Fibroblast of skin of right quadriceps (primary cell): ENCODE data around the gene FAM136A.
"Not testable (repeated sequence)": the region's sequence is repeated elsewhere in the genome, so short reads cannot be mapped to it uniquely, and the experiment has no call there.

ENCODE experiments used
- DNase-seq: peaks from one replicate; pipeline ENCODE4 v3.0.0-alpha.2; 2013

The FAM136A gene

DNA sequence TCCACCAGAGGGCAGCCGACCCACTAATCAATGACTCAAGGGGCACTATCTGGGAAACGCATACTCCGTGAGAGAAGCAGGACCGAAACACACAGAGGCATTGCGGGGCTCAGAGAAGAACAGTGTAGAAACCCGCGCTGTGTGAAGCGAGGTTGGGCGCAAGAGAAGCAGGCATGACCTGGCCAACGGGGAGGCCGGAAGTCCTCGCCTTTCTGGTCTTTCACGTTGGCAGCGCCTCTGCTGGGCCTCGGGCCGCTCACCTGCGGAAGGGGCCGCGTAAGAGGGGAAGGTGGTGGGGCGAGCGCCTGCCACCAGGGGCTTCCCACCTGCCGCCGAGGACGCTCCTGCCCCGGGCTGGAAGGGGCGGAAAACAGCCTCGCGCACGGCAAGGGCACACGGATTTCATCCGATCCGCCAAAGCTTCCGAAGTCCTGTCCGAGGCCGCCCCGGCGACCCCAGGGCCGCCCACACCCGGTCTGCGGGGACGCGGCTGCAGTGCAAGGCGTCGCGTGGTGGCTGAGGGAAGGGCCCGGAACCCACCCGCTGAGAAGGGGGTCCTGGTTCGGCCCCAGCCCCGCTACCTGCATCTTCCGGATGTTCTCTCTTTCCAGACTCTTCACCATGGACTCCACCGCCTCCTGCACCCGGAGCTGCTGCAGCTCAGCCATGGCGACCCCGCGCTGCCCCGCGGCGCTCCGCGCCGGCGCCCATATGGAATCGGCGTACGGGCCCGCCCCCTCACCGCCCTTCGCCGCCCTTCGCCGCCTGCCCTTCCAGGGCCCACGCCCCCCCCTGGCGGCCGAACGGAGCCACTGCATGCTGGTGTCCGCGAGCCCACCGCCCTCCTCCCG lies at the start of gene FAM136A:
Gene FAM136A, minus strand, starts transcription at position 724 of the 851 bp plus-strand sequence. Its CDS starts 56 bp downstream, at position 668.
- peak; percentile 75 for DNase-seq

DNA sequence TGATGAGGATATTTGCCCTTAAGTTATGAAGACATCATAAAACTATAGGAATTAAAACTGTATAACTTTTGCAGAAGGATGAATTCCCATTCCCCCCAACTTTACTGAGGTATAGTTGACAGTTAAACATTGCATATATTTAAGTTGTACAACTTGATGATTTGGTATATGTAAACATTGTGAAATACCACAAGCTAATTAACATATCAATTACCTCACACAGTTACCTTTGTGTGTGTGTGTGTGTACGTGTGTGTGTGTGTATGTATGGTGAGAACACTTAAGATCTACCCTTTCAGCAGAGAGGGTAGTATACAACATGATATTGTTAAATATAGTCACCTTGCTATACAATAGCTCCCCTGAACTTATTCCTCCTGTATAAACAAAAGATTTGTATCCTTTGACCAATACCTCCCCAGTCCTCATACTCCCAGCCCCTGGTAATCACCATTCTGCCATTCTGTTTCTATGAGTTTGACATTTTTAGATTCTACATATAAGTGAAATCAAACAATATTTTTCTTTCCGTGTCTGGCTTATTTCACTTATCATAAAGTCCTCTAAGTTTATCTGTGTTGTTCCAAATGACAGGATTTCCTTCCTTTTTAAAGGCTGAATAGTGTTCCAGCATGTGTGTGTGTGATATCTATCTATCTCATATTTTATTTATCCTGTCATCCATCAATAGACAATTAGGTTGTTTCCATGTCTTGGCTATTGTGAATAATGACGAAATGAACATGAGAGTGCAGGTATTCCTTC lies 48.2 kb upstream of the FAM136A start:
- DNase-seq, result no peak

DNA sequence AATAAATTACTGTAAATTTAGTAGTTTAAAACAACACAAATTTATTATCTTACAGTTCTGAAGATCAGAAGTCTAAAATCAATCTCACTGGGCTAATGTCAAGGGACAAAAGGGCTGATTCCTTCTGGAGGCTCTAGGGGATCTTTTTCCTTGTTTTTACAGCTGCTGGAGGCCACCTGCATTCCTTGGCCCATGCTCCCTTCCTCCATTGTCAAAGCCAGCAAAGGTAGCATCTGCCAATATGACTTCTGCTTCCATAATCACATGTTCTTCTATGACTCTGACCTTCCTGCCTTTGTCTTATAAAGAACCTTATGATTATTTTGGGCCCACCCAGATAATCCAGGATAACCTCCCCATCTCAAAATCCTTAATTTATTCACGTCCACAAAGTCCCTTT lies 46.0 kb upstream of the FAM136A start:
- no peak for DNase-seq

DNA sequence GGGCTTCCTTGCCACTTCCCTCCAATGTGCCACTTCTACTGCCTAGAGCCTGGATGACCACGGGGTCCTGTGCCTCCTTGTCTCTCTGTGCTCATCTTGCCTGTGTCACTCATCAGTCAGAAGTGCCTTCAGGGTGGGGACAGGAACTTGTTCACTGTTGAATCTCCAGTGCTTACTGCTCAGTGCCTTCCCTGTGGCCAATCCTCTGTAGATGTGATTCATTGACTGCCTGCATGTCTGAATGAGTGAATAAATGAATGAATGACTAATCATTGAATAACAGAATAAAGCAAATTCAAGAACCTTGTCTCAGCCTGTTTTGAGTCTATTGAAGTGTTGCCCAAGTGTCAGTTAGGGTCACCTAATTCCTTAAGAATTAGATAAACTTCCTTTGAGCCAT lies 42.3 kb upstream of the FAM136A start:
- peak; percentile 18 for DNase-seq

DNA sequence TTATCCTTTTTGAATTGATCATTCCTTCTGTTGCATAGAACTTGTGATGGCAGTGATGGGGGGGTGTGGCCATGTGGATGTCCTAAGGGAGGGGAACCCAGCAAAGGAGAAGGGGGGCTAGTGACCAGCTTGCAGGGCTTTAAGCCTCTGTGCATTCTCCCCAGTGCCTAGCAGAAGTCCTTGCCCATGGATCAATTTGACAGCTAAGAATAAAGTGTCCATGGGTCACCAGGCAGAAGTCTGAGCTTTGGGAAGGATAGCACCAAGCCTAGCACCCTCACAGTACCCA lies 39.6 kb upstream of the FAM136A start:
- DNase-seq, result no peak

DNA sequence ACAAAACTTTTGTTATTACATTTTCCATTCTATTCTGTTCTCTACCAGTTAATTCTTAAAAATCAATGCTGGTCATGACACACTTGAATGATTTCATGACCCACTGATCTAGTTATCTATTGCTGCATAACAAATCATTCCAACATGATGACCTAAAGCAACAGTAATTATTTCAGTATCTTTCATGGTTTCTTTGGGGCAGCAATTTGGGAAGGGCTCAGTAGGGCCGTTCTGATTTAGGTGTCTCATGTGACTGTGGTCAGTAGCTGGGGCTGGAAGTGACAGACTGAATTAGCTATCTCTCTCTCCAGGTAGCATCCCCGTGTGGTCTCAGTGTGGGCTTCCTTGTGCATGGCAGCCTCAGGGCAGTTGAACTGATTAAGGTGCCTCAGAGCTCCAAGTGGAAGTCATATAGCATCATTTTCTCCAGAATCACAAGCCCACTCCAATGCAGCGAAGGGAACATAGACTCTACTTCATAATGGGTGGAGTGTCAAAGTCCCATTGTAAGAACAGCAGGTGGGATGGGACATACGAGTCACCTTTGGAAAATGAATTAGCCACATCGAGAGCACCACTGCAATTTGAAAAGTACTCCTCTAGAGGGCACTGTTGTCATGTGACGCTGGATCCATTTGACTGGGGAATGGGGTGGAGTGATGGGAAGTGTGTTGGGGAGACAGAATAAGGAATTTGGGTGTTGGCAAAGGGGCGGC lies 39.1 kb upstream of the FAM136A start:
- DNase-seq, result peak; percentile 42

DNA sequence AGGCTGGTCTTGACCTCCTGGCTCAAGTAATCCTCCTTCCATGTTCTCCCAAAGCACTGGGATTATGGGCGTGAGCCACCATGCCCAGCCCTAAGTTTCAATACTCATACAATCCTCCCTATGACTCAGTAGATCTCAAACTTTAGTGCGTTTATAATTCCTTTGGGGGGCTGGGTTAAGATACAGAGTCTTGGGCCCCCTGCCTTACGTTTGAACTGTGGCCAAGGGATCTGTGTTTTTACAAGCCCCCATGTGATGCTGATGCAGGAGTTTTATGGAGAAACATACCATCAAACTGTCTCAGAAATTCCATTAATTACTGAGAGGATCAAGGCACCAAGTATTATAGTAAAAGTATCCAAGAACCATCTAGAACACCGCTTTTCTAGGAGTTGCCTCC lies 38.2 kb upstream of the FAM136A start:
- no peak for DNase-seq

DNA sequence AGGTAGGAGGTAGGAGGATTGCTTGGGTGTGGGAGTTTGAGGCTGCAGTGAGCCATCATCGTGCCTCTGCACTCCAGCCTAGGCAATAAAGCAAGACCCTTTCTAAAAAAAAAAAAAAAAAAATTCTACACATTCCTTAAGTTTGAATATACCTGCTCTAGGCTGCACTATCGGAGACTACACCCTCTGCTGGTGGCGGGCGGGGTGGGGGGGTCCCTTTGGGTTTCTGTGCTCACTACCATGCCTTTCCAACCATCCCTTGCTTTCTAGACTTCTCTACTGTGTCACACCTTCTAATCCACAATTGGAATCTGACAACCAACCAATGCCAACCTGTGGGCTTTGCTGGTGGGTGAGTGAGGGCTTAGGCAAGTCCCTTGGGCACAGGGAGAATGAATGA lies 34.7 kb upstream of the FAM136A start:
- DNase-seq, result no peak

DNA sequence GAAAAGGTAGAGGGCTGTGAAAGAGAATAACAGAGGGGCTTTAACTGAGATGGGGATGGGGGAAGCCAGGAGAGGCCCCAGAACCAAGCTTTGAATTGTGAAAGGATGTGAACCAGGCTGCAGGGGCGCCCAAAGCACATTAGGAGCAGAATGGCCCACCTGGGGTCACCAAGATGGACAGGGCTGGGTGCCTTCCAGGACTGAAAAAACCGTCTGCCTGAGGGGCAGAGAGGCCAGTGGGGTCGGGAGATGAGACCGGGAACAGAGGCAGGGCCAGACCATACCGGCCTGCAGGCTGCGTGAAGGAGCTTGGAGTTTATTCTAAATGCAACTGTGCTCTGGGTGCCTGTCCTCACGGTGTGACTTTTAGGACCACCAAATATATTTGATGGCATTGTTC lies 29.1 kb upstream of the FAM136A start:
- DNase-seq, result no peak

DNA sequence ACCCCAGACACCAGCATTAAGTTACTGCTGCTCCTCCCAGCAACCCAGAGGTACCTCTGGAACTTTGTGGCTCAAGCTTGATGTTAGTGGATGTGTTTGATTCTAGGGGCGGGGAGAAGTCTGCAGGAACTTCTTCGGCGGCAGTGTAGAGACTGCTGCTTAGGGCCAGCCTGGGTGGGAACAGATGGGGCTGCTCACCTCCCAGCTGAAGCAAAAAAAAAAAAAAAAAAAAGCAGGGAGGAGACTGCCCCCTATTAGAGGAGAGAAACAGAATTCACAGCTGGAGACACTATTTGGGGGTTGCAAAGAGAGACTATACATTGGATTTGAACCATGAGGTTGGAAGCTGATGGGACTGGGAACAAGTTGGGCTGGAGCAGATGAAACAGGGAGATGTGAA lies 28.6 kb upstream of the FAM136A start:
- no peak for DNase-seq

DNA sequence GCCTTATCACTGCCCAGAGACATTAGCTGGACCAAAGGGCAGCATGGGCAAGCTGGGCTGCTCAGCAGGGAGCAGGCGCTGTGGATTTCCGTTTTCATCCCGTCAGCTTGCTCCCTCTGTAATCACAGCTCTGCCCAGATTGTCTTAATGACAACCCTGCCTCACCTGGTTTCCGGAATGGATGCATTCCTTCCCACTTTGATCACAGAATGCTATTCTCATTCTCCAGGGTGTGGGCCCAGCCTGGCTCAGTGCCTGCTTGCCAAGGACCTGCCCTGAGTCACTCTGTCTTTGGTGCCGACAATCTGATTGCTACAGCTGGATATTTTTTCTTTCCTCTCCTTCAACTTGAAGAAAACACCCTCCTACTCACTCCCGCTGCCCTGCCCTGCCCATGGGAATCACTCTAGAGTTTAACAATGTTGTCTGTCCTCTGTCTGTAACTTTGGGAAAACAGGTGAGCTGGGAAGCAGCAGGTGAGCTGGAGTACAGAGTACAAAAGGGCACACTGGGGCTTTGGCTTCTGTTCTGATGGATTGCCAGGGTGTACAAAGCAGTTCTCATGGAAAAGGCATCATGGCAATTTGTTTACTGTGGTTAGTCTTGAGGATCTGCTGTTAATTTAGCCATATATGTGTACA lies 27.2 kb upstream of the FAM136A start:
- DNase-seq, result no peak

DNA sequence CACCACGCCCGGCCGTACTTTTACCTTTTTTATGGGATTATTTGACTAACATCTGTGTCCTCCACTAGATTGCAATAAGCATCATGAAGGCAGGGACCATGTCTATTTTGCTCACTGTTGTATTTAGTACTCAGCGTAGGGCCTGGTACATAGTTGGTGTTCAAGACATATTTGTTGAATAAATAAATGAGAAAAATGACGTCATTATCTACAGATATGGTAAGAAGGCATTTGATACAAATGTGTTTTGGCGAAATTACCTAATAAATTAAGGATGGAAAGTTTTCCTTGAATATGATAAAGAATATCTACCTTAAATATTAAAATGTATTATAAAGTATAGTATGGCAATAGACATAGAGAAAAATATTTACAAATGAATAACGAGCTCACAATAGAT lies 24.0 kb upstream of the FAM136A start:
- no peak for DNase-seq

DNA sequence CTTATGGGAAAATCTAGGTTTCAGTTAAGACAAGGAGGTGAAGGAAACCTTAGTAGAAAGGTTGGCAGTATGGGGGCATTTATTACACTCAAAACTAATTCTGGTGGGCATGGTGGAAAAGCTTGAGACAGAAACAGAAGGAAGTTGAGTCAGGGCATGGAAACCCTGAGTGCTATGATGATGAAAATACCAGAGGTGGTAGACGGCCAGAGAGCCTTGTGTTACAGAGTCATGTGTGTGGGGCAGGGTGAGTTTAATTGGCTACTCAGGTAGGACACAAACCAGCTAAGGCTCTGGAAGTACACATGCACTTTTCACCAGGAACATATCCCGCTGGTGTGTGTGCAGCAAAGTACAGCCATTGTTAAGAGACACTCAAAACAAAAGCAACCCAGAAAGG lies 20.7 kb upstream of the FAM136A start:
- DNase-seq, result no peak

DNA sequence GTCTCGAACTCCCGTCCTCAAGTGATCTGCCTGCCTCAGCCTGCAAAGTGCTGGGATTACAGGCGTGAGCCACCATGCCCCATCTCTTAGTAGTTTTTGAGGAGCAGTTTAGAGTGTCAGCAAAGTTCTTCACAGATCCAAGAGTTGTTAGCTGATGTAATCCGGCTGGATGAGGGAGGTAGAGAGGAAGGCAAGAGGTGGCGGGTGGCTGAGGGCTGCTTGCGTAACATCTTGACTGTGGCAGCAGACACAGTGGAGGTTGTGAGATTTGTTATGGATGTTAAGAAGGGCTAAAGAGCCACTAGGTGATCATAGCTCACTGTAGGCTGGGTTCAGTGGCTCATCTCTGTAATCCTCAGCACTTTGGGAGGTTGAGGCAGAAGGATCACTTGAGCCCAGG lies 19.5 kb upstream of the FAM136A start:
- DNase-seq, result no peak

DNA sequence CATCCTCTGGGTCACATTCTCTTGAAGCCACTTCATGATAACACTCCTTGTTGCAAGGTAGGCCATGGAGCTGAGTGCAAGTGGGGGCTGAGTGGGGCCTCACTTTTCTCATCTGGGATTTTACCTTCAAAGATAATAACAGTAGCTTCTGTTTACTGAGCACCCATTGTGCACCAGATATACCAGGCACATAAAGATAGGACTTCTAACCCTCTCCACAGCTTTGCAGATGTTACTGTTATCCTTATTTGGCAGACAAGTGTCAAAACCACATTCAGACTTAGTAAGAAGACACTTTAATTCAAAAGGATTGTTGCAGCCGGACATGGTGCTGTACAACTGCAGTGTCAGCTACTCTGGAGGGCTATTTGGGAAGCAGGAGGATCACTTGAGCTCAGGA lies 12.8 kb upstream of the FAM136A start:
- no peak for DNase-seq

DNA sequence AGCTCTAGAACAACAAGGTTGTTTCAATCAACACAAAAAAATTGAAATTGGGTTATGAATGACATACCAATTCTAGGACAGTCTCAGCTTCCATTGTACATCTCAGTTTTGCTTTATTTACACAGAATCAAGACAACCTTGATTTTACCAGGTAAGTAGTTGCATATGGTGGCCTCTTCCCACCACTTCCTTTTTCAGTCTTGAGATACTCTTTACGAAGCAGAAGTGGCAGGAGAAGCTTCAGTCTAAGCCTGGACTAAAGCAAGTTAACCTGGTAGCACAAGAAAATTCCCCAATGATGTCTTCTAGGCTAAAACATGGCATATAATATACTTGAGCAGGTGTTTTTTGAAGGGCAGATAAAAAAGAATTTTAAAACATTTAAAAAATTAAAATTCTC lies 10.7 kb upstream of the FAM136A start:
- DNase-seq, result no peak

DNA sequence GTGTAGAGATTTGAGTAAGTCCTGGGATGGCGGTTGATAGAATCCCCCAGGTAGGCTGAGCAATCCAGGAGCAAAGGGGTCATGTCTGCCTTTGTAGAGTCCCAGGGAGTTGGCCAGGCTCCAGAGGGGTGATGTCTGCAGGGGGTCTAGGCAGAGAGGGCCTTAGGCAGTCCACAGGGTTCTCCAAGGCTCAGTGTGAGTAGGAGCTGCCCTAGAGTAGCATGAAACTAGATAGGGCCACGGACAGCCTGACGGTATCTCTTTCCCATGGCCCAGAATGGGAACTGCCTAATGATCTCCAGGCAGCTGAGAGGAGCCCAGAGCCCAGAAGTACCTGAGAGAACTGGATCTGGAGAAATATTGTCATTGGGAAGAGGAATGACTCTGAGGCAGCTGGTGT lies 9.0 kb upstream of the FAM136A start:
- DNase-seq, result no peak

DNA sequence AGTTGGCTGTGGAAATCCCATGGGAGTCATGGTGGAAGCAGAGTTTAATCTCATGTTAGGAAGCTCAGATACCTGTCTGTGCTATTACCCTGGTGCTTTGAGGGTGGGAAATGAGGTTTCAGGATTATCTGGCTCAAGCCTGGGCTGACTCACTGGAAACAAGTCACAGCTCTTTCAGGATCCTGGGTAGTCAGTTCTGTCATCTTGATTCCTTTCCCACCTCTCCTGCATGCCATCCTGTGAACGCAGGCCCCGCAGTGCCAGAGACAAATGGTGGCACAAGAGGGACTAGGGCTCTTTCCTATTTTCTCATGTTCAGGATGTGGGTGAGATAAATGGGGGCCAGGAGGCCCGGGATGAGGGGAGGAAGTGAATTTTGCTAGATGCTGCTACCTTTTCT lies 3.7 kb upstream of the FAM136A start:
- no peak for DNase-seq

DNA sequence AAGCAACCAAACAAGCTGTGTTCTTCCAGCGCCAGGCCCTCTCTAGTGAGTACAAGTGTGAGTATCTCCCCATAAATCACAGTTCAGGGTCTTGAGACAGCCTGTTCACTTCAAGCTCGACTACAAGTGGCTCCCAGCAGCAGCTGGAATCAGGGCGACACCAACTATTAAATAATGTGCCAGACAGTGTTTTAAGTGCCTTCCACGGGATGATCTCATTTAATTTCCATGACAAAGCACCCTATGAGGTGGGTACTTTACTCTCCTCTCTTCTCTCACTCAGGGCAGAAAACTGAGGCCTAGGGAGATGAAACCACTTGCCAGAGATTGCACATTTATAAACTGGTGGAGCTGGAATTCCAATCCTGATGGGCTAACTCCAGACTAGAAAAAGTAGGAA lies 2.6 kb upstream of the FAM136A start:
- DNase-seq, result no peak

DNA sequence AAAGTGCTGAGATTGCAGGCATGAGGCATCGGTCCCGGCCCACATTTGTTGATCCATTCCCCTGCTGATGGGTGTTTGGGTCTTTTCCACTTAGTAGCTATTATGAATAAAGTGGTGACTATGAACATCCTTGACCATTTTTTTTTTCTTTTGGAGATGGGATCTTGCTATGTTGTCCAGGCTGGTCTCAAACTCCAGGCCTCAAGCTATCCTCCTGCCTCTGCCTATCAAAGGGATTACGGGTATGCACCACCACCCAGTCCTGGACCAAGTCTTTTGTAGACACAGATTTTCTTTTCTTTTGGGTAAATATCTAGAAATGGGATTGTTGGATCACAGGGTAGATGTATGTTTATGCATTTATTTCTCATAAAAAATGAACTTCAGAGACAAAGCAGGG lies 1.3 kb upstream of the FAM136A start:
- DNase-seq, result no peak

DNA sequence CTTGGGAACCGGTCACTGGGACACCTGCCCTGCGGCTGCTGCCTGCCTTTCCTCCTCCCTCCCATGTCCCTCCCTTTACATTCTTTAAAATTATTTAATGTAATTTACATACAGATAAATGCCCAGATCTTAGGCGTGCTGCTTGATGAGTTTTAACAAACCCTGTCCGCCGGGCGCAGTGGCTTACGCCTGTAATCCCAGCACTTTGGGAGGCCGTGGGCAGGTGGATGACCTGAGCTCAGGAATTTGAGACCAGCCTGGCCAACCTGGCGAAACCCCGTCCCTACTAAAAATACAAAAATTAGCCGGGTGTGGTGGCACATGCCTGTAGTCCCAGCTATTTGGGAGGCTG lies 304 bp upstream of the FAM136A start:
- not testable (repeated sequence) for DNase-seq

DNA sequence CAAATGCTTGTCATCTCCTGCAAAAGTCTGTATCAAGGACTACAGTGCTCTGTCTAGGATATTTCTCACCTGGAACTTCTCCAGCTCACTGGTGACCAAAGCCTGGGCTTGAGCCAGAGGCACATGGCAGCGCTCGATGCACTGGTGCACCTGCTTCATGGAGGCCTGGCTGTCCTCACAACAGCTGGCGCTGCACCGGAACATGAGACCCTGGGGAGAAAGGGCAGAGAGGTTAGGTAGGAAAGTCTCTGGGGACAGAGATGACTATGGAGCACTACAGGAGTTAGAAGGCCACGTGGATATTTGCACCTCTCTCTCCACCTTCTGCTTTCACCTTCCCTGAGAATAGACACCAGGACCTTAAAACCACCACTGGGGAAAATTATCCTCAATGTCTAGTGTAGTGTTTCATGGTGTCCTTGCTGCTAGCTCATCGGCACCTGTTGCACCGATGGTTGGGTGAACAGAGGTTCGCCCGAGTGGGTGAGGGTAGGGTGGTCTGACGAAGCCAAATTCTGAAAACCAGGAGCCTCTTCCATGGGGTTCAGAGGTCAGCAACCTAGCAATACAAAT lies 1.0 kb downstream of the FAM136A start:
- DNase-seq, result no peak

DNA sequence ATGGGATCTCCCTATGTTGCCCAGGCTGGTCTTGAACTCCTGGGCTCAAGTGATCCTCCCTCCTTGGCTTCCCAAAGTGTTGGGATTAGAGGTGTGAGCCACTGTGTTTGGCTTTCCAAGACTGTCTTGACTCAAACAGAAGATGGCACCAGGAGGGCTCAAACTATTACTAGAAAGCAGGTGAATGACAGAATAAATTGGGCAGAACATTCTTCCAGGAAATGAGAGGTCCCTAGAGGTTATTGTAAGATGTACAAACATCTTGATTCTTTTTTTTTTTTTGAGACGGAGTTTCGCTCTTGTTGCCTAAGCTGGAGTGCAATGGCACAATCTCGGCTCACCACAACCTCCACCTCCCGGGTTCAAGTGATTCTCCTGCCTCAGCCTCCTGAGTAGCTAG lies 4.0 kb downstream of the FAM136A start:
- DNase-seq, result not testable (repeated sequence)
